Motor neuron (in vitro differentiated cells): Measurements from ENCODE around the gene CEP97. TPM values are rescaled to one million over a fixed set of nuclear protein-coding genes. Genes with fewer than 3 reads are reported as not detected.
"Not testable (repeated sequence)": the region's sequence is repeated elsewhere in the genome, so short reads cannot be mapped to it uniquely, and the experiment has no call there.

Experiments used
- ATAC-seq, 8 experiments: fragments of 200-7000 bp; cut with Tn5 transposase; replicated peaks in 6 of 8; 2 replicates each; pipeline ENCODE4 v1.8.0; 2021; ENCODE audit warnings: mild to moderate bottlenecking in 8 of 8, moderate library complexity in 8 of 8
- H3K27ac ChIP-seq, 2 donors: fragments of 250-450 bp; sonication (Bioruptor Pico); 2 replicates each; pipeline ENCODE4 v1.9.0; 2021; ENCODE audit warnings: antibody characterized with exemption in 2 of 2, mild to moderate bottlenecking in 2 of 2, moderate library complexity in 1 of 2
- H3K4me1 ChIP-seq, 2 donors: fragments of 250-450 bp; sonication (Bioruptor Pico); replicated peaks in 1 of 2; 2 replicates each; pipeline ENCODE4 v1.6.1; 2021; ENCODE audit warnings: antibody characterized with exemption in 2 of 2, mild to moderate bottlenecking in 2 of 2, moderate library complexity in 1 of 2
- H3K4me3 ChIP-seq, 5 donors: fragments of 250-450 bp; sonication (Bioruptor Pico); 2 replicates each; pipeline ENCODE4 v1.9.0; 2021; ENCODE audit warnings: antibody characterized with exemption in 5 of 5, mild to moderate bottlenecking in 5 of 5, moderate library complexity in 4 of 5
- WGBS, 10 experiments: fragments of 450-650 bp; shearing (Covaris generic); methylation state at CpG; one replicate each; pipeline ENCODE4 v1.0.0; 2022; 5-methylcytosine and 5-hydroxymethylcytosine counted together
- in situ Hi-C, 9 experiments: fragments of 400-800 bp; cut with MboI; loops; one replicate each; pipeline ENCODE4 v1.15.0; 2021; ENCODE audit warnings: low sequenced_read_pairs in 9 of 9, low pct_unique_long_range_greater_than_20kb in 2 of 9; ENCODE audit not compliant: unreplicated experiment in 9 of 9
- total RNA-seq, 8 experiments: library from RNA; unstranded; fragments of 300-600 nt; gene quantifications; 2 replicates each; pipeline versions ENCODE4 v1.2.3 to v1.2.4, GENCODE V29; 2022

CEP97 gene
- total RNA-seq: 10 to 100 TPM in 7 of 8 experiments, 1 to 10 TPM in 1; 9.8 to 29.2 (median 24.1) TPM

DNA sequence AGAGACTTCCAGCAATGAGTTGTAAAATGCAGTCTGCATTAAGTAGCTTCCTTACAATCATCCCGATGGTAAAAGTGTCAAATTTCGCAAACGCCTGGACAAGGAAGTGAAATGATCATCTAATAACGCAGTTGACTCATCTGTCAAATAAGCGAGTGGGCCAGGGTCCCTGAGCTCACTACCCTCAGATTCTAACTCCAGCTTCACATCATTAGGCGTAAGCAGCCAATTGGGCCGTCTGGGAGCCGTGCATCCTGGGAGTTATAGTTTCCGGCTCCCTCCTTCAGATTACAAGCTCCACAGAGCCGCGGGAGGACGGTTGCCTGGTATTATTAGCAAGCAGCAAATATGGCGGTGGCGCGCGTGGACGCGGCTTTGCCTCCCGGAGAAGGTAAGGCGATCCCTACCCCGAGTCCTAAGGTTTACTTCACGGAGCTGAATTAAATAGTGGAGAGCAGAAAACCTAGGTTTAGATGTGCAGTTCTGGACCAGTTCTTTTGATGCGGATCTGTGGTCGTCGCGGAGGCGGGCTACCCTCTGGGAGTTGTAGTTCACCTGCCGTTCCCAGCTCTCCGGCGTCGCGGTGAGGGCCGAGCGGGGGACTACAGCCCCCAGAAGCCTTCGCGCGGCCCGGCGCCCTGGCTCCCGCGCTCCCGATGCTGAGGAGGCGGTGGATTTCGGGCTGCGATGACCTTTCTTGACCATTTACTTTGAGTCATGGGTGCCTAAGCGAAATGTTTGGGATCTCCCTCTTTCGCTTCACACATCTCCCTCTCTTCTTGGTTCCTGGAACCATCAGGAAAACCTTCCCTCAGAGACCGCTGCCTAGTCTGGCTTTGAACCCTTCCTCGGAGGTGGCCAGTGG, at the start of gene CEP97:
CEP97 (plus strand) TSS at position 286 of the 865 bp plus-strand sequence; CDS start at position 349, 63 bp downstream.
- WGBS, 10 experiments: 0 to 4% (median 0%) methylated on average over 5 to 17 of the region's 49 CpGs; no CpG with 5 or more reads in 3 of the 10 experiments
- Histone ChIP-seq H3K4me3 (peak within 1 kb of the TSS; percentile 66 to 99 (median 86)), H3K27ac (peak within 1 kb of the TSS; percentile 90 to 95), H3K4me1 (peaks cover 0 to 4% of the 10 kb centered on the region in 2 donors)
- in situ Hi-C loops: no loop called here
- ATAC-seq: peak; percentile 95 to 98 (median 98)

DNA sequence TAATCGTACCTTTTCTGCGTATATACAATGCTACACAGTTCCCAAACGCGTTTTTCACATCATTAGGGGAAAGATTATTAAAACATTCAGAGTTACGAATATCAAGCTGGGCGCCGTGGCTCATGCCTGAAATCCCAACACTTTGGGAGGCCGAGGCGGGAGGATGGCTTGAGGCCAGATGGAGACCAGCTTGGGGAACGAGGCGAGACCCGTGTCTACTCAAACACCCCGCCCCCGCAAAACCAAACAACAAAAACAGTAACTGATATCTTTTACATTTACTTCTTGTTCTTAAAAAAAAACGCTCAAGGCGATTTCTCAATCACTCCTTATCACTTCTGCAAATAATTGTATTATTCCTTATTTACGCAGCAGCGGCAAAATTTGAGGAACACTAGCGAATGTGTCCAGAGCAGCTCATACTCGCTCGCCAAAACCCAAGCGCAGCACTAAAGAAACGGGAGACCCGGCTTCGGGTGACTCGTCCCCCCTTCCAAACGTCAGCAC, 48.7 kb upstream of the CEP97 start:
- in situ Hi-C loops: no loop called here
- H3K4me1 ChIP-seq: peaks cover 14 to 17% of the 10 kb centered on the region in 2 donors
- H3K4me3 ChIP-seq: peak overlapping the region; percentile 78 to 79 (median 78)
- 0 to 31% (median 11%) methylated on average over 1 to 18 of the region's 27 CpGs for WGBS, 10 experiments
- peak overlapping the region; percentile 88 to 92 for H3K27ac ChIP-seq
- ATAC-seq: no peak

GRCh38 chr3:101676216-101676764, 48.1 kb upstream of the CEP97 start:
- Histone ChIP-seq H3K27ac (peak overlapping the region; percentile 88 to 92), H3K4me3 (peak overlapping the region; percentile 78 to 79 (median 78)), H3K4me1 (peaks cover 14 to 17% of the 10 kb centered on the region in 2 donors)
- in situ Hi-C loops: no loop called here
- peak; percentile 66 to 90 (median 88) for ATAC-seq
- 0% methylated on average over 1 of the region's 57 CpGs; no CpG with 5 or more reads in 9 of the 10 experiments for WGBS, 10 experiments

DNA sequence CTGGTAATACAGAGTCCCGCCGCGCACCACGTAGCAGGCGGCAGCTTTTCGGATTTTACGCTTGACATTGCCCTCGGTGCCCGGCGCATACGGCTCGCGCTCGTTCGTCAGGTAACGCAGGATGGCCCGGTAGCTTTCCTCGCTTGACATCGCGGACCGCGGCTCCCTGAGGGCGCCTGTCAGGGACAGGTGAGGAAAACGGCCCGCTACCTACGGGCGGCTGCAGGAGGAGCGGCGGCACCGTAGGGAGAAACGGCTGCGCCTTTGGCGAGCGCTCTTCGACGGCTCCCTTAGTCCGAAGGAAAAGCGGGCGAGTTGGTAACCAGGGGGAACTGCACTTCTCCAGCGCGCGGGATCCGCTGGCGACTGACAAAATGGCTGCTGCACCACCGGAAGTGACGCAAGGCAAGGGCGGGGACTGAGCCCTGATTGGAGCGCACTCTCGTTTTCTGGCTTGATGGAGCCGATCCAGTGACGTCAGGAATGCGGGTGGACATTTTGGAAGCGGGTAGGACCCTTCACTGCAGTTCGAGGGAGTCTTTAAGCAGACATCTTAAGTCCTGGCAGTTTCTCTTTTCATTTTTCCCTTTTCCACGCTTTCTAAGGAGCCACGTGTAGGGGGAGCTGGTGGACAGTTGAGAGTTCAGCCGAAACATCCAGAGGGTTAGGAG, 47.5 kb upstream of the CEP97 start, which contains the start of gene ZBTB11:
ZBTB11 (minus strand) TSS at position 368 of the 671 bp plus-strand sequence; CDS start at position 150, 218 bp downstream.
- Histone ChIP-seq H3K4me1 (peaks cover 14 to 17% of the 10 kb centered on the region in 2 donors), H3K27ac (peak within 1 kb of the TSS; percentile 88 to 92), H3K4me3 (peak within 1 kb of the TSS; percentile 78 to 79 (median 78))
- WGBS, 10 experiments: 0 to 20% (median 0%) methylated on average over 1 to 17 of the region's 57 CpGs; no CpG with 5 or more reads in 1 of the 10 experiments
- in situ Hi-C loops: no loop called here
- ATAC-seq: peak; percentile 60 to 80 (median 76)

DNA sequence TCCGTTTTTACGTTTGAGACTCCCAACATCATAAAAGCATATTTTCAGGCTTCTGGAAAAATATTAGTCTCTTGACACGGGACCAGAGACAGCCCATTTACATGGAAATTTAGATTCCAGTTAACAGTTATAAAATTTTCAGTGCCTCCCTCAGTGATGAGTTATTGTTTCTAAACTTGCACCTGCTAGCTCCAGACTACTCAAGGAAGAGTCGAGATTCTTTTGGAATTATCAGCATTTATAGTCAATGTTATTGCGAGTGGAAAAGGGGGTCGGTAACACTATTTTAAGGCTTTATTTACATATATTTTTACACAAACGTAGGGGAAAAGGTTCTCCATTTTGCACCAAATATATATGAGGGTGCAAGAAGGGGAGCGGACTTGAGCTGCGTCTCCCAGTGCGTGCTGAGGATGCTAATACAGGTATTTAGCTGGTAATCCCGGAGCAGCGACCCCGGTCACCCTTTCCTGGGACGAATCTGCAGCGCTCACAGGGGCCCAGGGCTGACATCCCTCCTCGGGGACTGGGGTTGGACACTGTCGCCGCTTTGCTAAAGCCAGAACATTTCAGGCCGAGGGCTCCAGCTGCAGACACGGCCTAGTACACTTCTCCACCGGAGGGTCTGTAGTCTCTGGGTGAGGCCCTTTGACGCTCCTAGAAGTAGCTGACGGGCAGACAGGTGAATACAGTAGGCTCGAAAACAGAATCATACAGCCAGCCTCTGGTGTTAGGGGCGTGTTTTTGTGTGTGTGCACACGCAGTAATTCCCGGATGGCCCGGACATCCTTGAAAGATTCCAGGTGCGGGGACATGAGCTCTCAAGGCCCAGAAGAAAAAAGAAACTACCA, 46.8 kb upstream of the CEP97 start:
- Histone ChIP-seq H3K4me3 (peak overlapping the region; percentile 21 to 79 (median 78)), H3K27ac (peak overlapping the region; percentile 64 to 92), H3K4me1 (peaks cover 14 to 17% of the 10 kb centered on the region in 2 donors)
- 0 to 77% (median 38%) methylated on average over 2 to 20 of the region's 29 CpGs for WGBS, 10 experiments
- in situ Hi-C loops: no loop called here
- ATAC-seq: peak in 1 of 8 experiments; percentile 1

GRCh38 chr3:101678837-101679236, 45.6 kb upstream of the CEP97 start:
- WGBS, 10 experiments: no CpG with 5 or more reads among the region's 2 CpGs
- ATAC-seq, H3K27ac ChIP-seq, H3K4me3 ChIP-seq, in situ Hi-C loops: not testable (repeated sequence)
- H3K4me1 ChIP-seq: peaks cover 17 to 20% of the 10 kb centered on the region in 2 donors

GRCh38 chr3:101680466-101680865, 43.9 kb upstream of the CEP97 start:
- Histone ChIP-seq H3K4me1 (peaks cover 27 to 28% of the 10 kb centered on the region in 2 donors), H3K27ac (no peak overlapping the region), H3K4me3 (no peak overlapping the region)
- no peak for ATAC-seq
- in situ Hi-C loops: no loop called here
- WGBS, 10 experiments: 73 to 100% (median 95%) methylated on average over 1 to 4 of the region's 4 CpGs; no CpG with 5 or more reads in 1 of the 10 experiments

DNA sequence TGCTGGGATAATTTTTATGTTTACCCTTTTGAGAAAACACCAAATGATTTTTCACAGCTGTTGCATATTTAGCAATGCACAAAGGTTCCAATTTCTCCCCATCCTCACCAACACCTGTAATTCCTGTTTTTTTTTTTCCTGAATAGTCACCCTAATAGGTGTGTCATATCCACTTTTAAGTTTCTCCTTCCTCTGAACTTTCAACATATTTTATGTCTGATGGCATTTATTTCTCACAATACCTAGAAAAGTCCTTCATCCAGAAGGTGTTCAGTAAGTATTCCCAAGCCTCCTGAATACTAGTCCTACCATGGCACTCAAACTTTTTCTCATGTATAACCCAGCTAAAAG, 39.4 kb upstream of the CEP97 start:
- in situ Hi-C loops: no loop called here
- Histone ChIP-seq H3K4me3 (peak overlapping the region; percentile 52 to 75 (median 57)), H3K27ac (no peak overlapping the region), H3K4me1 (peaks cover 22 to 23% of the 10 kb centered on the region in 2 donors)
- ATAC-seq: no peak

- H3K27ac ChIP-seq: peak overlapping the region; percentile 76 to 88
- WGBS, 10 experiments: 0 to 6% (median 0%) methylated on average over 4 to 11 of the region's 11 CpGs
- H3K4me3 ChIP-seq: peak overlapping the region; percentile 52 to 75 (median 57)
- peak in 1 of 8 experiments; percentile 1 for ATAC-seq
- in situ Hi-C loops: no loop called here
- peaks cover 22 to 23% of the 10 kb centered on the region in 2 donors for H3K4me1 ChIP-seq
Measured at GRCh38 chr3:101685870-101686307, 38.5 kb upstream of the CEP97 start.

DNA sequence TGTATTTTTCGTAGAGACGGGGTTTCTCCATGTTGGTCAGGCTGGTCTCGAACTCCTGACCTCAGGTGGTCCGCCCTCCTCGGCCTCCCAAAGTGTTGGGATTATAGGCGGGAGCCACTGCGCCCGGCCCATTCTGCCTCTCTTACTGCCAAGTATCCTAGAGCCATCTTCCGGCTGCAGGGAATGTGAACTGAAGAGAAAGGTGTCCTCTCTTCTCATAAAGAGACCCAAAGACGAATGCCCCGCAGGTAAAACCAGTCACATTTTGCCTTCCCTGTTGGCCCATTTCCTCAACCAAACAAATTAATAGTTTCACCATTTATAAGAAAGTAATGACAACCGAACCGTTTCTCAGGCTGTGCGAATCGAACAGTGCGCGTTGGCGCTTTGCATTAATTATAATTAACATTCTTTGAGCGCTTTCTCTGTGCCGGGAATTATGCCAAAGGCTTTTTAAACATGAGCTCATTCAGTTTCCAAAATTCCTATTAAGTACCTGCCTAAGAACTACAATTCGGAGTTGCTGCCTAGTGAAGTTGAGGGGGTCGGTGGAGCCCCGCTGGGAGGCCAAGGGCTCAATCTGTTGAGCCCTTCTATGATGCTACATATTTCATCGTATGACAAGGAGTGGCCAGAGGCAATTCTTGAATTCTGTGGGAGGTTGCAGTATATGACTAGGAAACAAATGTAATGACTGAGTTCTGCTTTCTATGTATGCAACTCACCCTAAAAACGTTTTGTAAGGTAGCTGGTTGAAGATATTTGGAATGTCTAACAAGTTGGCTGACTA, 37.1 kb upstream of the CEP97 start:
- in situ Hi-C loops: no loop called here
- peak in 1 of 8 experiments; percentile 6 for ATAC-seq
- peak overlapping the region; percentile 87 to 90 for H3K27ac ChIP-seq
- peaks cover 22 to 23% of the 10 kb centered on the region in 2 donors for H3K4me1 ChIP-seq
- 35 to 97% (median 74%) methylated on average over 2 to 20 of the region's 25 CpGs for WGBS, 10 experiments
- H3K4me3 ChIP-seq: peak overlapping the region; percentile 52 to 75 (median 57)

DNA sequence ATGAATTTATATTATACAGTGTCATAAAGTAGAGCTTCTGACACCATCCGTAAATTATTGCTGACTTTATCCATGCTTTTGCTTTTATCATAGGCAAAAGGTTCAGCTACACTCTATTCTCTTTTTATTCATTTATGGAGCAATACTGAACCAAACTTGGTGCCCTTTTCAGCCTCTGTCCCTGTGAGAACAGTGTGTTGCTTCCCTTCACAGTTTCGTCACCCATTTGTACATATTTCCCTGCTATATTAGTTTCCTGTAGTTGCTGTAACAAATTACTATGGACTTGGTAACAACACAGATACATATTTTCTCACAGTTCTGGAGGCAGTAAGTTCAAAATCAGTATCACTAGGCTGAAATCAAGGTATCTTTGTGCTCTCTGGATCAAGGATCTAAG, 35.1 kb upstream of the CEP97 start:
- 68 to 100% (median 89%) methylated on average over 1 to 2 of the region's 2 CpGs; no CpG with 5 or more reads in 2 of the 10 experiments for WGBS, 10 experiments
- no peak overlapping the region for H3K4me3 ChIP-seq
- H3K27ac ChIP-seq: no peak overlapping the region
- peaks cover 15 to 16% of the 10 kb centered on the region in 2 donors for H3K4me1 ChIP-seq
- ATAC-seq: no peak
- in situ Hi-C loops: no loop called here
